Measurements from ENCODE around the gene CLECL1. TPM values are rescaled to one million over a fixed set of nuclear protein-coding genes. Genes with fewer than 3 reads are reported as not detected.

Gene CLECL1
- total and polyA plus RNA-seq, 2 donors (not counting 3 experiments of a cell fraction or from before 2014, with no cell fraction given) = not detected

GRCh38 chr12:9735601-9736000 lies 2.7 kb upstream of the CLECL1 start:
- Histone ChIP-seq H2AFZ (ENCODE audit: low read depth, low read length) (no peak overlapping the region), H3K36me3 (ENCODE audit: control insufficient read depth in 2 of 2, extremely low read depth in 1 of 2, insufficient read depth in 2 of 2, low read length in 2 of 2) (no peaks in the 10 kb centered on the region), H4K20me1 (replicated peaks; ENCODE audit: control insufficient read depth, extremely low read depth, insufficient read depth, low read length) (no peaks in the 10 kb centered on the region), H3K27me3 (ENCODE audit: control insufficient read depth in 2 of 2, insufficient read depth in 2 of 2, low read length in 2 of 2) (no peaks in the 10 kb centered on the region), H3K27ac (ENCODE audit: insufficient read depth, low read depth, low read length) (no peak overlapping the region), H3K4me2 (ENCODE audit: insufficient read depth, low read length) (no peak overlapping the region), H3K9me1 (replicated peaks; ENCODE audit: control insufficient read depth, extremely low read depth, insufficient read depth, low read length) (peaks cover 2% of the 10 kb centered on the region), H3K9me3 (replicated peaks; ENCODE audit: control insufficient read depth, insufficient read depth, low read length) (no peaks in the 10 kb centered on the region), H3K4me1 (ENCODE audit: control insufficient read depth, extremely low read depth, insufficient read depth, low read length) (peaks cover 7% of the 10 kb centered on the region), H3K9ac (replicated peaks; ENCODE audit: extremely low read depth, insufficient read depth, low read length) (no peak overlapping the region), H3K79me2 (ENCODE audit: control insufficient read depth, insufficient read depth, low read length) (no peaks in the 10 kb centered on the region), H3K4me3 (replicated peaks in 1 of 3; ENCODE audit: insufficient read depth in 1 of 3, low read depth in 1 of 3, low read length in 3 of 3) (no peak overlapping the region)
- dilution Hi-C loops (cut with MboI; ENCODE audit: extremely low pct_ligation_motif_present, low sequenced_read_pairs) (no loop called here), intact Hi-C loops (cut with micrococcal nuclease) (no loop called here)
- ChIA-PET CTCF (no interaction called here), POLR2A (no interaction called here)
- FAIRE-seq (no peak), DNase-seq (ENCODE audit: low read depth, low spot score) (no peak)
- BruUV-seq (replicated peaks) = no TSS peak
- TF ChIP-seq EZH2 (IDR thresholded peaks at IDR 0.05; ENCODE audit: borderline replicate concordance, low read depth, low read length, severe bottlenecking) (no peak), GATA2 (IDR thresholded peaks at IDR 0.05; ENCODE audit: insufficient read depth, insufficient read length, low read depth, low read length) (no peak), FOS (IDR thresholded peaks at IDR 0.05; ENCODE audit: borderline replicate concordance, insufficient read depth, low read length) (no peak), CTCF (IDR thresholded peaks at IDR 0.05; ENCODE audit: extremely low read depth in 1 of 2, insufficient read depth in 1 of 2, low read depth in 1 of 2, low read length in 2 of 2) (no peak), POLR2AphosphoS5 (IDR thresholded peaks at IDR 0.05; ENCODE audit: insufficient read depth, low read depth, low read length) (no peak), POLR2A (IDR thresholded peaks at IDR 0.05; ENCODE audit: low read depth, low read length) (no peak), JUN (IDR thresholded peaks at IDR 0.05; ENCODE audit: borderline replicate concordance, insufficient read depth, insufficient read length, low read depth) (no peak), MYC (IDR thresholded peaks at IDR 0.05; ENCODE audit: low read depth, low read length) (no peak), MAX (IDR thresholded peaks at IDR 0.05; ENCODE audit: insufficient read depth, insufficient read length) (no peak)
